PFSK-1 (cell line): ENCODE measurements around the gene CELSR1.

Experiments
- POLR2AphosphoS5 ChIP-seq: IDR thresholded peaks from 2 replicates; pipeline ENCODE4 v1.6.1; 2012; ENCODE audit warnings: low read depth, mild to moderate bottlenecking, control low read depth, low read length, moderate library complexity
- REST ChIP-seq, 2 experiments: IDR thresholded peaks; 2 replicates each; pipeline versions ENCODE4 v1.6.1 to v1.8.0; 2011 to 2012; ENCODE audit warnings: low read depth in 2 of 2, low read length in 2 of 2, control low read depth in 1 of 2, inconsistent platforms in 1 of 2, mild to moderate bottlenecking in 1 of 2, moderate library complexity in 1 of 2; ENCODE audit not compliant: insufficient read depth in 1 of 2
- SIN3A ChIP-seq: IDR thresholded peaks from 2 replicates; pipeline ENCODE4 v1.6.1; 2012; ENCODE audit warnings: mild to moderate bottlenecking, low read length, moderate library complexity, borderline replicate concordance; ENCODE audit not compliant: insufficient read depth
- TAF1 ChIP-seq: IDR thresholded peaks from 2 replicates; pipeline ENCODE4 v1.6.1; 2012; ENCODE audit warnings: low read length, control low read depth, borderline replicate concordance; ENCODE audit not compliant: insufficient read depth

GRCh38 chr22:46524203-46524740, 13.1 kb downstream of the CELSR1 start:
- TF ChIP-seq REST (IDR thresholded peaks at IDR 0.05; ENCODE audit: insufficient read depth in 1 of 2, low read depth in 2 of 2, low read length in 2 of 2): no peak
- TF ChIP-seq TAF1: no peak
- TF ChIP-seq POLR2AphosphoS5: no peak
- TF ChIP-seq SIN3A: no peak
